WTC11 (cell line): ENCODE results near the gene KCND3. TPM values are rescaled to one million over a fixed set of nuclear protein-coding genes. Genes with fewer than 3 reads are reported as not detected.

Experiments used
- ATAC-seq: fragments of 200-7000 bp; cut with Tn5 transposase; 2 replicates; pipeline ENCODE4 v1.10.0; 2021; ENCODE audit warnings: mild to moderate bottlenecking, moderate library complexity
- CTCF ChIA-PET: fragments of 300-600 bp; sonication (Branson Sonifier 250); formaldehyde crosslinking; loops from one replicate; lab custom pipeline; 2021; ENCODE audit warnings: antibody characterized with exemption; lab: Charles Lee
- POLR2A ChIA-PET: fragments of 350-600 bp; sonication (Branson Sonifier 250); formaldehyde crosslinking; loops from one replicate; lab custom pipeline; 2021; ENCODE audit warnings: antibody characterized with exemption; lab: Charles Lee
- DNase-seq: peaks from one replicate; pipeline ENCODE4 v3.0.0; 2021; ENCODE audit warnings: low spot score
- H3K27ac Mint-ChIP-seq: 2 replicates; pipeline ENCODE4 v1.8.0; 2021; ENCODE audit warnings: mixed read lengths
- H3K27me3 Mint-ChIP-seq: 2 replicates; pipeline ENCODE4 v1.8.0; 2021; ENCODE audit warnings: low read depth, mild to moderate bottlenecking, moderate library complexity, mixed read lengths
- H3K36me3 Mint-ChIP-seq: 2 replicates; pipeline ENCODE4 v1.8.0; 2021; ENCODE audit warnings: mixed read lengths
- H3K4me1 Mint-ChIP-seq: 2 replicates; pipeline ENCODE4 v1.8.0; 2022; ENCODE audit warnings: mixed read lengths
- H3K4me3 Mint-ChIP-seq: 2 replicates; pipeline ENCODE4 v1.8.0; 2021; ENCODE audit warnings: mild to moderate bottlenecking, moderate library complexity, mixed read lengths
- H3K9me3 Mint-ChIP-seq: 2 replicates; pipeline ENCODE4 v1.8.0; 2021; ENCODE audit warnings: mixed read lengths
- CBFB ChIP-seq: sonication (generic); formaldehyde crosslinking; IDR thresholded peaks from 2 replicates; pipeline ENCODE4 v1.8.1; 2022; ENCODE audit warnings: mild to moderate bottlenecking, low read depth, missing genetic modification reagents
- CREM ChIP-seq: sonication (generic); formaldehyde crosslinking; IDR thresholded peaks from 2 replicates; pipeline ENCODE4 v1.8.1; 2022; ENCODE audit warnings: mild to moderate bottlenecking, missing genetic modification reagents, moderate library complexity
- ELF4 ChIP-seq: sonication (generic); formaldehyde crosslinking; IDR thresholded peaks from 2 replicates; pipeline ENCODE4 v1.8.1; 2022; ENCODE audit warnings: low read depth, mild to moderate bottlenecking, moderate library complexity, missing genetic modification reagents
- FOXK1 ChIP-seq: sonication (generic); formaldehyde crosslinking; IDR thresholded peaks from 2 replicates; pipeline ENCODE4 v1.8.0; 2022; ENCODE audit warnings: mild to moderate bottlenecking, moderate library complexity, missing genetic modification reagents
- HMGXB4 ChIP-seq: sonication (generic); formaldehyde crosslinking; IDR thresholded peaks from 2 replicates; pipeline ENCODE4 v1.8.1; 2023; ENCODE audit warnings: mild to moderate bottlenecking, moderate library complexity, missing genetic modification reagents
- JAZF1 ChIP-seq: fragments of 250-450 bp; sonication (Bioruptor Pico); IDR thresholded peaks from 2 replicates; pipeline ENCODE4 v1.9.0; 2021; ENCODE audit warnings: moderate library complexity, mild to moderate bottlenecking, inconsistent platforms
- NR2C2 ChIP-seq: sonication (generic); formaldehyde crosslinking; IDR thresholded peaks from 2 replicates; pipeline ENCODE4 v1.8.0; 2022; ENCODE audit warnings: mild to moderate bottlenecking, missing genetic modification reagents
- RORB ChIP-seq: fragments of 250-450 bp; sonication (Bioruptor Pico); IDR thresholded peaks from 2 replicates; pipeline ENCODE4 v1.9.0; 2021; ENCODE audit warnings: mild to moderate bottlenecking
- TEAD1 ChIP-seq: sonication (generic); formaldehyde crosslinking; IDR thresholded peaks from 2 replicates; pipeline ENCODE4 v1.8.0; 2022; ENCODE audit warnings: mild to moderate bottlenecking, missing genetic modification reagents
- TP53 ChIP-seq: sonication (generic); formaldehyde crosslinking; IDR thresholded peaks from 2 replicates; pipeline ENCODE4 v1.8.1; 2023; ENCODE audit warnings: mild to moderate bottlenecking, missing genetic modification reagents
- ZBTB21 ChIP-seq: sonication (generic); formaldehyde crosslinking; IDR thresholded peaks from 2 replicates; pipeline ENCODE4 v1.8.1; 2023; ENCODE audit warnings: mild to moderate bottlenecking, missing genetic modification reagents, borderline replicate concordance
- ZBTB43 ChIP-seq: sonication (generic); formaldehyde crosslinking; IDR thresholded peaks from 2 replicates; pipeline ENCODE4 v1.8.1; 2023; ENCODE audit warnings: mild to moderate bottlenecking, missing genetic modification reagents
- ZNF219 ChIP-seq: sonication (generic); formaldehyde crosslinking; IDR thresholded peaks from 2 replicates; pipeline ENCODE4 v1.8.0; 2023; ENCODE audit warnings: missing genetic modification reagents, mild to moderate bottlenecking, borderline replicate concordance
- total RNA-seq: library from RNA; stranded (reverse); gene quantifications from 3 replicates; pipeline ENCODE4 v1.2.3, GENCODE V29; 2021
- TF ChIP-seq, protein P1 (sequence below): fragments of 250-450 bp; sonication (Bioruptor Pico); IDR thresholded peaks from 2 replicates; pipeline ENCODE4 v1.8.0; 2021; ENCODE audit warnings: mild to moderate bottlenecking
- TF ChIP-seq, protein P2 (sequence below): sonication (generic); formaldehyde crosslinking; IDR thresholded peaks from 2 replicates; pipeline ENCODE4 v1.8.0; 2022; ENCODE audit warnings: mild to moderate bottlenecking, missing genetic modification reagents
- TF ChIP-seq, protein P3 (sequence below): fragments of 250-450 bp; sonication (Bioruptor Pico); conservative IDR thresholded peaks from 2 replicates; pipeline ENCODE4 v1.9.0; 2021; ENCODE audit warnings: mild to moderate bottlenecking
- TF ChIP-seq, protein P4 (sequence below): fragments of 250-450 bp; sonication (Bioruptor Pico); IDR thresholded peaks from 2 replicates; pipeline ENCODE4 v1.9.0; 2021; ENCODE audit warnings: mild to moderate bottlenecking

The KCND3 gene
- total RNA-seq, 1 experiment from 2014 or later, result 0.35 TPM

DNA sequence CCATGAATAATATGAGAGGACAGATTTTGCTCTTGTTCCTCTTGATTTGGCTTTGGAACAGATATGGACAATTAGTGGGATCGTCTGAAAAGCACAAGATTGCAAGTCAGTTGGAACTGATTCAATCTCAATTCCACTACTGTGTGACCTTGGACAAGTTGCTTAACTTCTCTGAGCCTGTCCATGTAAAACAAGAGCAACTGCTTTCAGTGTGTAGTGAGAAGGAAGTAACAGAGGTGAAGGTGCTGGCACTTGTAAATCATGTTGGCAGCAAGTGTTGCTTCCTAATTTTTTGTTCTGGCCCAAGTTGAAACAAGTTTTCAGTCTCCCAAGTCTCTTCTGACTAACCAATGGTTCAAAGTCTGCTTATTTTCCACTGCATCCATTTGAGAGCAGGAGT lies 265.6 kb downstream of the KCND3 start:
- Mint-ChIP-seq H3K9me3 (no peaks in the 10 kb centered on the region), H3K4me1 (peaks cover 62% of the 10 kb centered on the region), H3K27ac (0 out of 2 replicates have a peak overlapping the region, but pooled peaks have one; percentile 25), H3K27me3 (no peaks in the 10 kb centered on the region), H3K36me3 (peaks cover 11% of the 10 kb centered on the region; the same call in 1 of the 2 replicates), H3K4me3 (no peak overlapping the region)
- no peak for ATAC-seq
- TF ChIP-seq ELF4 (CRISPR knock-in tag) (no peak), TEAD1 (CRISPR knock-in tag) (no peak), ZBTB43 (CRISPR knock-in tag) (no peak), CREM (CRISPR knock-in tag) (no peak), JAZF1 (CRISPR knock-in tag) (no peak), NR2C2 (CRISPR knock-in tag) (no peak), ZNF219 (CRISPR knock-in tag) (no peak)
- TF ChIP-seq, protein P1, sequence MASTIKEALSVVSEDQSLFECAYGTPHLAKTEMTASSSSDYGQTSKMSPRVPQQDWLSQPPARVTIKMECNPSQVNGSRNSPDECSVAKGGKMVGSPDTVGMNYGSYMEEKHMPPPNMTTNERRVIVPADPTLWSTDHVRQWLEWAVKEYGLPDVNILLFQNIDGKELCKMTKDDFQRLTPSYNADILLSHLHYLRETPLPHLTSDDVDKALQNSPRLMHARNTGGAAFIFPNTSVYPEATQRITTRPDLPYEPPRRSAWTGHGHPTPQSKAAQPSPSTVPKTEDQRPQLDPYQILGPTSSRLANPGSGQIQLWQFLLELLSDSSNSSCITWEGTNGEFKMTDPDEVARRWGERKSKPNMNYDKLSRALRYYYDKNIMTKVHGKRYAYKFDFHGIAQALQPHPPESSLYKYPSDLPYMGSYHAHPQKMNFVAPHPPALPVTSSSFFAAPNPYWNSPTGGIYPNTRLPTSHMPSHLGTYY, result no peak
- CTCF ChIA-PET, result interaction anchor here (1.0 kb wide), 1 partner anchor 9 kb away, joined by 3 read pairs; no protein-coding TSS in a partner anchor
- POLR2A ChIA-PET, result no interaction called here
- no peak for DNase-seq

DNA sequence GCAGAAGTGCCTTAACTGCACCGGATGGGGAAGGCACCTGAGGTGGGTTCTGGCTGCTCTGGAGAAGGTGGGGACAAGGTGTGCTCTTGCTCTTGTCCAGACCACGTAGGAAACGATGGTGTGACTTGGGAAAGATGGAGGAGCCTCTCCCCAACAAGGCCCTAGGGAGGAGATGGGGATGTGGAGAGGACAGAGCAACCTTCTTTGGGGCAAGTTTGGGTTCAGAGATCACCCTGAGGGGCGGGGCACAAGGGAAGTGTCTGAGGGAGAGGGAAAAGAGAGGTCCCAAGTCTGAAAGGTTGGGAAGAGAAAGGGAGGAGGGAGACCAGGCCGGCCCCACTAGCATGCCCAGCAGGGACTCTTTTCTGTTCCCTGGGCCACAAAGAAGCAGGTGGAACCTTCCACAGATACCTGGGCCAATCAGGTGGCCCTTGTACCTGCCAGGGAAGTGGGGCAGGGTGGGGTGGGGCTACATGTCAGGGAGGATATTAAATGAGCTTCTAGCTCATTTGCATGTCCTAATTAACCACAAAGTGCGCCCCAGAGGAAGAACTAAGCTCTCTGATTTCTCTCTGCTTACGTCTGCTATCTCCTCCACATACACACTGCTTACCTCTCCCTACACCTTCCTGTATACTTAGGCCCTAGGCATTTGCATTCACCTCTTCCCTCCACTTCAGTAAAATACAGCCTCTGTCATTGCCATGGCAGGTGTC lies 266.2 kb downstream of the KCND3 start:
- H3K36me3 Mint-ChIP-seq, result peaks cover 11% of the 10 kb centered on the region; the same call in 1 of the 2 replicates
- H3K27ac Mint-ChIP-seq, result no peak overlapping the region
- DNase-seq, result no peak
- H3K9me3 Mint-ChIP-seq, result no peaks in the 10 kb centered on the region
- H3K4me1 Mint-ChIP-seq, result peaks cover 62% of the 10 kb centered on the region
- no peaks in the 10 kb centered on the region for H3K27me3 Mint-ChIP-seq
- no peak overlapping the region for H3K4me3 Mint-ChIP-seq
- CTCF ChIA-PET, result interaction anchor here (1.0 kb wide), 1 partner anchor 8 kb away, joined by 3 read pairs; no protein-coding TSS in a partner anchor
- POLR2A ChIA-PET, result no interaction called here
- TF ChIP-seq, protein P2, sequence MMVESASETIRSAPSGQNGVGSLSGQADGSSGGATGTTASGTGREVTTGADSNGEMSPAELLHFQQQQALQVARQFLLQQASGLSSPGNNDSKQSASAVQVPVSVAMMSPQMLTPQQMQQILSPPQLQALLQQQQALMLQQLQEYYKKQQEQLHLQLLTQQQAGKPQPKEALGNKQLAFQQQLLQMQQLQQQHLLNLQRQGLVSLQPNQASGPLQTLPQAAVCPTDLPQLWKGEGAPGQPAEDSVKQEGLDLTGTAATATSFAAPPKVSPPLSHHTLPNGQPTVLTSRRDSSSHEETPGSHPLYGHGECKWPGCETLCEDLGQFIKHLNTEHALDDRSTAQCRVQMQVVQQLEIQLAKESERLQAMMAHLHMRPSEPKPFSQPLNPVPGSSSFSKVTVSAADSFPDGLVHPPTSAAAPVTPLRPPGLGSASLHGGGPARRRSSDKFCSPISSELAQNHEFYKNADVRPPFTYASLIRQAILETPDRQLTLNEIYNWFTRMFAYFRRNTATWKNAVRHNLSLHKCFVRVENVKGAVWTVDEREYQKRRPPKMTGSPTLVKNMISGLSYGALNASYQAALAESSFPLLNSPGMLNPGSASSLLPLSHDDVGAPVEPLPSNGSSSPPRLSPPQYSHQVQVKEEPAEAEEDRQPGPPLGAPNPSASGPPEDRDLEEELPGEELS (CRISPR knock-in tag), result no peak
- TF ChIP-seq FOXK1 (CRISPR knock-in tag) (no peak), HMGXB4 (no peak), CBFB (CRISPR knock-in tag) (no peak), RORB (CRISPR knock-in tag) (no peak), TP53 (CRISPR knock-in tag) (no peak), ZBTB21 (CRISPR knock-in tag) (no peak)
- TF ChIP-seq, protein P3, sequence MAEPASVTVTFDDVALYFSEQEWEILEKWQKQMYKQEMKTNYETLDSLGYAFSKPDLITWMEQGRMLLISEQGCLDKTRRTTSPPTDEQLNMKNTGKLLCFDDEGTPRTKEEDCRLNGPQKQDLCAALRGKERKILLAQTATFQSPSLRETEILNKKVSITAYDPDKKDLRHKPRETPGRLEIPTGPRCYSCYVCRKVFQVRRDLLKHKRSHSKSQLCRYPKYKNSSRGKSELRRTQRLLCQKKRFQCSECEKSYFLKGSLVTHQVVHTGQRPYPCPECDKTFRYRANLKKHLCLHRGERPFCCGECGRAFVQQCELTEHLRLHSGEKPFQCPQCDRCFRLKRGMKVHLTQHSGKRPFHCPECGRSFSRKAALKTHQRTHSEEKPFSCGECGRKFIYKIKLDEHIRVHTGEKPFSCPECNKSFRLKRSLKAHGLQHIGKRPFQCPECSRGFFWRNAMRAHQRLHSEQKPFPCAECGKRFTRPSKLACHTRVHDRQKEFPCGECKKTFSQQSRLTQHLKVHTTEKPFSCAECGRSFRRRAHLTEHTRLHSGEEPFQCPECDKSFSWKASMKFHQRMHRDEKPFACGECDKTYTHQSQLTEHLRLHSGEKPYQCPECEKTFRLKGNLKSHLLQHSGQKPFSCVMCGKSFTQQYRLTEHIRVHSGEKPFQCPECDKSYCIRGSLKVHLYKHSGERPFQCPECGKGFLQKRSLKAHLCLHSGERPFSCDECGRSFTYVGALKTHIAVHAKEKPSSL (CRISPR knock-in tag), result no peak
- TF ChIP-seq, protein P4, sequence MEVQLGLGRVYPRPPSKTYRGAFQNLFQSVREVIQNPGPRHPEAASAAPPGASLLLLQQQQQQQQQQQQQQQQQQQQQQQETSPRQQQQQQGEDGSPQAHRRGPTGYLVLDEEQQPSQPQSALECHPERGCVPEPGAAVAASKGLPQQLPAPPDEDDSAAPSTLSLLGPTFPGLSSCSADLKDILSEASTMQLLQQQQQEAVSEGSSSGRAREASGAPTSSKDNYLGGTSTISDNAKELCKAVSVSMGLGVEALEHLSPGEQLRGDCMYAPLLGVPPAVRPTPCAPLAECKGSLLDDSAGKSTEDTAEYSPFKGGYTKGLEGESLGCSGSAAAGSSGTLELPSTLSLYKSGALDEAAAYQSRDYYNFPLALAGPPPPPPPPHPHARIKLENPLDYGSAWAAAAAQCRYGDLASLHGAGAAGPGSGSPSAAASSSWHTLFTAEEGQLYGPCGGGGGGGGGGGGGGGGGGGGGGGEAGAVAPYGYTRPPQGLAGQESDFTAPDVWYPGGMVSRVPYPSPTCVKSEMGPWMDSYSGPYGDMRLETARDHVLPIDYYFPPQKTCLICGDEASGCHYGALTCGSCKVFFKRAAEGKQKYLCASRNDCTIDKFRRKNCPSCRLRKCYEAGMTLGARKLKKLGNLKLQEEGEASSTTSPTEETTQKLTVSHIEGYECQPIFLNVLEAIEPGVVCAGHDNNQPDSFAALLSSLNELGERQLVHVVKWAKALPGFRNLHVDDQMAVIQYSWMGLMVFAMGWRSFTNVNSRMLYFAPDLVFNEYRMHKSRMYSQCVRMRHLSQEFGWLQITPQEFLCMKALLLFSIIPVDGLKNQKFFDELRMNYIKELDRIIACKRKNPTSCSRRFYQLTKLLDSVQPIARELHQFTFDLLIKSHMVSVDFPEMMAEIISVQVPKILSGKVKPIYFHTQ, result no peak
- TF ChIP-seq, all 79 proteins: peak for 0
- ATAC-seq, result no peak
